ENCODE data around the gene SWAP70. TPM values are rescaled to one million over a fixed set of nuclear protein-coding genes. Genes with fewer than 3 reads are reported as not detected.
A peak's percentile ranks its signal among the peaks of the same experiment; 100 is the strongest.

Gene SWAP70
- total and polyA plus RNA-seq, 4 donors = 15.8 to 69.0 (median 47.1) TPM

GRCh38 chr11:9639985-9640384 is 23.9 kb upstream of the SWAP70 start:
- peak; percentile 68 for ATAC-seq (ENCODE audit: low FRiP score)
- H3K9me3 ChIP-seq (ENCODE audit: control insufficient read depth, low read length) = no peaks in the 10 kb centered on the region
- intact Hi-C loops (cut with DNase I) = no loop called here
- DNase-seq = no peak
- no peaks in the 10 kb centered on the region for H3K4me1 ChIP-seq (ENCODE audit: control insufficient read depth in 1 of 2, insufficient read depth in 2 of 2, low read length in 2 of 2)
- H3K4me3 ChIP-seq (ENCODE audit: low read length in 2 of 2) = no peak overlapping the region
- 87 to 91% methylated on average over 4 of the region's 4 CpGs for WGBS, 2 donors
- no peaks in the 10 kb centered on the region for H3K27me3 ChIP-seq (ENCODE audit: control insufficient read depth in 1 of 2, insufficient read depth in 2 of 2, low read length in 1 of 2)
- H3K27ac ChIP-seq (ENCODE audit: low read depth in 1 of 2, low read length in 2 of 2) = no peak overlapping the region
- no peaks in the 10 kb centered on the region for H3K36me3 ChIP-seq (ENCODE audit: control insufficient read depth in 1 of 2, insufficient read depth in 2 of 2, low read length in 1 of 2)

- intact Hi-C loops (cut with DNase I) = no loop called here
- Histone ChIP-seq H3K9me3 (ENCODE audit: control insufficient read depth, low read length) (no peaks in the 10 kb centered on the region), H3K27me3 (ENCODE audit: control insufficient read depth in 1 of 2, insufficient read depth in 2 of 2, low read length in 1 of 2) (no peaks in the 10 kb centered on the region), H3K4me1 (ENCODE audit: control insufficient read depth in 1 of 2, insufficient read depth in 2 of 2, low read length in 2 of 2) (no peaks in the 10 kb centered on the region), H3K36me3 (ENCODE audit: control insufficient read depth in 1 of 2, insufficient read depth in 2 of 2, low read length in 1 of 2) (no peaks in the 10 kb centered on the region), H3K4me3 (ENCODE audit: low read length in 2 of 2) (no peak overlapping the region), H3K27ac (ENCODE audit: low read depth in 1 of 2, low read length in 2 of 2) (no peak overlapping the region)
- DNase-seq (no peak), ATAC-seq (ENCODE audit: low FRiP score) (no peak)
- 90 to 96% methylated on average over 2 of the region's 2 CpGs for WGBS, 2 donors
Observed at GRCh38 chr11:9642894-9643293, 21.0 kb upstream of the SWAP70 start.

GRCh38 chr11:9643751-9644150 is 20.1 kb upstream of the SWAP70 start:
- intact Hi-C loops (cut with DNase I) = no loop called here
- Histone ChIP-seq H3K27ac (ENCODE audit: low read depth in 1 of 2, low read length in 2 of 2) (no peak overlapping the region), H3K9me3 (ENCODE audit: control insufficient read depth, low read length) (no peaks in the 10 kb centered on the region), H3K4me3 (ENCODE audit: low read length in 2 of 2) (no peak overlapping the region), H3K27me3 (ENCODE audit: control insufficient read depth in 1 of 2, insufficient read depth in 2 of 2, low read length in 1 of 2) (no peaks in the 10 kb centered on the region), H3K36me3 (ENCODE audit: control insufficient read depth in 1 of 2, insufficient read depth in 2 of 2, low read length in 1 of 2) (no peaks in the 10 kb centered on the region), H3K4me1 (ENCODE audit: control insufficient read depth in 1 of 2, insufficient read depth in 2 of 2, low read length in 2 of 2) (no peaks in the 10 kb centered on the region)
- WGBS, 2 donors = 82 to 84% methylated on average over 3 of the region's 3 CpGs
- ATAC-seq (ENCODE audit: low FRiP score) (no peak), DNase-seq (no peak)

GRCh38 chr11:9645881-9646280 is 18.0 kb upstream of the SWAP70 start:
- H3K4me3 ChIP-seq (ENCODE audit: low read length in 2 of 2) = no peak overlapping the region
- no peaks in the 10 kb centered on the region for H3K27me3 ChIP-seq (ENCODE audit: control insufficient read depth in 1 of 2, insufficient read depth in 2 of 2, low read length in 1 of 2)
- H3K36me3 ChIP-seq (ENCODE audit: control insufficient read depth in 1 of 2, insufficient read depth in 2 of 2, low read length in 1 of 2) = no peaks in the 10 kb centered on the region
- 83 to 94% methylated on average over 1 of the region's 1 CpG for WGBS, 2 donors
- H3K27ac ChIP-seq (ENCODE audit: low read depth in 1 of 2, low read length in 2 of 2) = no peak overlapping the region
- ATAC-seq (ENCODE audit: low FRiP score) (no peak), DNase-seq (no peak)
- no peaks in the 10 kb centered on the region for H3K4me1 ChIP-seq (ENCODE audit: control insufficient read depth in 1 of 2, insufficient read depth in 2 of 2, low read length in 2 of 2)
- no peaks in the 10 kb centered on the region for H3K9me3 ChIP-seq (ENCODE audit: control insufficient read depth, low read length)
- intact Hi-C loops (cut with DNase I) = no loop called here

GRCh38 chr11:9646324-9646723 is 17.6 kb upstream of the SWAP70 start:
- Histone ChIP-seq H3K27me3 (ENCODE audit: control insufficient read depth in 1 of 2, insufficient read depth in 2 of 2, low read length in 1 of 2) (no peaks in the 10 kb centered on the region), H3K36me3 (ENCODE audit: control insufficient read depth in 1 of 2, insufficient read depth in 2 of 2, low read length in 1 of 2) (no peaks in the 10 kb centered on the region), H3K27ac (ENCODE audit: low read depth in 1 of 2, low read length in 2 of 2) (no peak overlapping the region), H3K4me1 (ENCODE audit: control insufficient read depth in 1 of 2, insufficient read depth in 2 of 2, low read length in 2 of 2) (no peaks in the 10 kb centered on the region), H3K9me3 (ENCODE audit: control insufficient read depth, low read length) (no peaks in the 10 kb centered on the region), H3K4me3 (ENCODE audit: low read length in 2 of 2) (no peak overlapping the region)
- no peak for DNase-seq
- intact Hi-C loops (cut with DNase I) = no loop called here
- WGBS, 2 donors = 95 to 98% methylated on average over 4 of the region's 4 CpGs
- no peak for ATAC-seq (ENCODE audit: low FRiP score)

GRCh38 chr11:9651481-9651880 is 12.4 kb upstream of the SWAP70 start:
- Histone ChIP-seq H3K27me3 (ENCODE audit: control insufficient read depth in 1 of 2, insufficient read depth in 2 of 2, low read length in 1 of 2) (no peaks in the 10 kb centered on the region), H3K4me1 (ENCODE audit: control insufficient read depth in 1 of 2, insufficient read depth in 2 of 2, low read length in 2 of 2) (peaks cover 2 to 3% of the 10 kb centered on the region in 2 donors), H3K27ac (ENCODE audit: low read depth in 1 of 2, low read length in 2 of 2) (no peak overlapping the region), H3K4me3 (ENCODE audit: low read length in 2 of 2) (no peak overlapping the region), H3K9me3 (ENCODE audit: control insufficient read depth, low read length) (no peaks in the 10 kb centered on the region), H3K36me3 (ENCODE audit: control insufficient read depth in 1 of 2, insufficient read depth in 2 of 2, low read length in 1 of 2) (no peaks in the 10 kb centered on the region)
- 73 to 82% methylated on average over 7 of the region's 7 CpGs for WGBS, 2 donors
- DNase-seq (no peak), ATAC-seq (ENCODE audit: low FRiP score) (no peak)
- intact Hi-C loops (cut with DNase I) = no loop called here

- DNase-seq (no peak), ATAC-seq (ENCODE audit: low FRiP score) (no peak)
- intact Hi-C loops (cut with DNase I) = no loop called here
- H3K9me3 ChIP-seq (ENCODE audit: control insufficient read depth, low read length) = no peaks in the 10 kb centered on the region
- peaks cover 2 to 3% of the 10 kb centered on the region in 2 donors for H3K4me1 ChIP-seq (ENCODE audit: control insufficient read depth in 1 of 2, insufficient read depth in 2 of 2, low read length in 2 of 2)
- H3K27ac ChIP-seq (ENCODE audit: low read depth in 1 of 2, low read length in 2 of 2) = peak overlapping the region in 1 of 2 donors; percentile 37
- H3K4me3 ChIP-seq (ENCODE audit: low read length in 2 of 2) = no peak overlapping the region
- H3K36me3 ChIP-seq (ENCODE audit: control insufficient read depth in 1 of 2, insufficient read depth in 2 of 2, low read length in 1 of 2) = no peaks in the 10 kb centered on the region
- no peaks in the 10 kb centered on the region for H3K27me3 ChIP-seq (ENCODE audit: control insufficient read depth in 1 of 2, insufficient read depth in 2 of 2, low read length in 1 of 2)
Observed at GRCh38 chr11:9651899-9652748, 11.8 kb upstream of the SWAP70 start.

GRCh38 chr11:9653871-9654270 is 10.0 kb upstream of the SWAP70 start:
- WGBS, 2 donors = 86 to 89% methylated on average over 2 of the region's 2 CpGs
- no peak overlapping the region for H3K4me3 ChIP-seq (ENCODE audit: low read length in 2 of 2)
- H3K9me3 ChIP-seq (ENCODE audit: control insufficient read depth, low read length) = no peaks in the 10 kb centered on the region
- DNase-seq = no peak
- no peaks in the 10 kb centered on the region for H3K36me3 ChIP-seq (ENCODE audit: control insufficient read depth in 1 of 2, insufficient read depth in 2 of 2, low read length in 1 of 2)
- H3K27ac ChIP-seq (ENCODE audit: low read depth in 1 of 2, low read length in 2 of 2) = no peak overlapping the region
- H3K4me1 ChIP-seq (ENCODE audit: control insufficient read depth in 1 of 2, insufficient read depth in 2 of 2, low read length in 2 of 2) = peaks cover 3 to 4% of the 10 kb centered on the region in 2 donors
- intact Hi-C loops (cut with DNase I) = no loop called here
- no peak for ATAC-seq (ENCODE audit: low FRiP score)
- H3K27me3 ChIP-seq (ENCODE audit: control insufficient read depth in 1 of 2, insufficient read depth in 2 of 2, low read length in 1 of 2) = no peaks in the 10 kb centered on the region

GRCh38 chr11:9656864-9657263 is 7.0 kb upstream of the SWAP70 start:
- Histone ChIP-seq H3K9me3 (ENCODE audit: control insufficient read depth, low read length) (no peaks in the 10 kb centered on the region), H3K36me3 (ENCODE audit: control insufficient read depth in 1 of 2, insufficient read depth in 2 of 2, low read length in 1 of 2) (no peaks in the 10 kb centered on the region), H3K4me3 (ENCODE audit: low read length in 2 of 2) (no peak overlapping the region), H3K27me3 (ENCODE audit: control insufficient read depth in 1 of 2, insufficient read depth in 2 of 2, low read length in 1 of 2) (no peaks in the 10 kb centered on the region), H3K27ac (ENCODE audit: low read depth in 1 of 2, low read length in 2 of 2) (no peak overlapping the region), H3K4me1 (ENCODE audit: control insufficient read depth in 1 of 2, insufficient read depth in 2 of 2, low read length in 2 of 2) (peaks cover 3 to 4% of the 10 kb centered on the region in 2 donors)
- intact Hi-C loops (cut with DNase I) = no loop called here
- ATAC-seq (ENCODE audit: low FRiP score) = no peak
- no peak for DNase-seq
